Activated CD8-positive, alpha-beta memory T cell treated with anti-CD3 and anti-CD28 coated beads, Interleukin-2, amount 10 ng/mL, durations not matched to agents 7 days and 5 days (primary cell): ENCODE results near the gene CENPVL3. TPM values are rescaled to one million over a fixed set of nuclear protein-coding genes. Genes with fewer than 3 reads are reported as not detected.
"Not testable (repeated sequence)": the region's sequence is repeated elsewhere in the genome, so short reads cannot be mapped to it uniquely, and the experiment has no call there.

ENCODE experiments used
- ATAC-seq: fragments of 150-1000 bp; cut with Tn5 transposase; one replicate; pipeline ENCODE4 v1.10.0; 2021; ENCODE audit warnings: moderate library complexity
- CTCF ChIA-PET: fragments of 350-600 bp; sonication (Branson Sonifier 250); formaldehyde crosslinking; loops from one replicate; lab custom pipeline; 2021; ENCODE audit warnings: antibody characterized with exemption; lab: Charles Lee
- DNase-seq: peaks from one replicate; pipeline ENCODE4 v3.0.0-alpha.2; 2020
- H3K27ac Mint-ChIP-seq: one replicate; pipeline ENCODE4 v1.8.0; 2021; ENCODE audit warnings: mild to moderate bottlenecking, mixed read lengths
- H3K27me3 Mint-ChIP-seq: one replicate; pipeline ENCODE4 v1.8.0; 2021; ENCODE audit warnings: mixed read lengths
- H3K36me3 Mint-ChIP-seq: one replicate; pipeline ENCODE4 v1.8.0; 2021; ENCODE audit warnings: mild to moderate bottlenecking, mixed read lengths
- H3K4me1 Mint-ChIP-seq: one replicate; pipeline ENCODE4 v1.8.0; 2021; ENCODE audit warnings: mixed read lengths
- H3K4me3 Mint-ChIP-seq: one replicate; pipeline ENCODE4 v1.8.0; 2021; ENCODE audit warnings: mild to moderate bottlenecking, moderate library complexity, mixed read lengths
- H3K9me3 Mint-ChIP-seq: one replicate; pipeline ENCODE4 v1.8.0; 2022; ENCODE audit warnings: low read depth, mixed read lengths
- total RNA-seq, 2 experiments: library from RNA; stranded (reverse); gene quantifications; one replicate each; pipeline ENCODE4 v1.2.3, GENCODE V29; 2021

Gene CENPVL3
- total RNA-seq = not detected

DNA sequence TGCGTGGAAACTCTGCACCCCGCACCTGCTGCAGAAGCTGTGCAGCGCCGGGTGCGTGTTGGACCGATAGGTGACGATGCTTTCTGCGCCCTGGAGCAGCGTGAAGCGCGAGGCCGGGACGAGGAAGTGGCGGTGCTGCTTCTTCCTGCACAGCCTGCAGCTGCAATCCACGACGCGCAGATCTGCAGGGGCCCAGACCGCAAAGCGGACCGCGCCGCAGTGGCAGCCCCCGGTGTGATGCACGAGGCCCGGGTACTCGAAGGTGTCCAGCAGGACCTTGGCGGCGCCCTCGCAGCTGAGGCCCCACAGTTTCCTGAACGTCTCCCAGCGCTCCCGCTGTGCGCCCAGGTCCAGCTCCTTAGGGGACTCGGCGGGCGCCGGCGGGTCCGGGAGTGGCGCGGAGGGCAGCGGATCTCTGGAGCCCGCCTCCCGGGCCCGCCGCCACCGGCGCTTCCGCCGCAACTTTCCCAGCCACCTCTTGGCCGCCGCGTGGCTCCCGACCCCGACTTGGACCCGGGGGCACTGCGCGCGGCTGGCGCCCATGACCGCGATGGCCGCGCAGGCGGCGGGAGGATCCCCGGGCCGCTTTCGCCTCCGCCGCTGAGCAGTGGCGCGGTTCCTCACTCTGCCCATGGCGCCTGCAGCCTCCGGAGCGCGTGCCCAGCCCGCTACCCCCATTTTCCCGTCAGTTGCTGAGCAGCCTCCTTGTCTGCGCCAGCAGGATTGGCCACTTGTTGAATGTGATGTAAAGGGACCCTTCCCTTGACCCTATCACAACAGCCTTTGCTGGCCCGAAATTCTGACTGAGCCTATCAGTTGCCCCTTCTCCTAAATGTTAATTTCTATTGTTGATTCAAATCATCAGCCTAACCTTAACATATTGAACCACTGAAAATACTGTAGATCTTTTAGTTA lies at the start of gene CENPVL3:
Gene CENPVL3, minus strand, starts transcription at position 672 of the 915 bp plus-strand sequence. Its CDS starts 39 bp downstream, at position 633.
- H3K36me3 Mint-ChIP-seq, ATAC-seq, H3K9me3 Mint-ChIP-seq, DNase-seq, H3K4me3 Mint-ChIP-seq, CTCF ChIA-PET, H3K4me1 Mint-ChIP-seq, H3K27ac Mint-ChIP-seq: not testable (repeated sequence)
- H3K27me3 Mint-ChIP-seq = peaks cover 39% of the 10 kb centered on the region

DNA sequence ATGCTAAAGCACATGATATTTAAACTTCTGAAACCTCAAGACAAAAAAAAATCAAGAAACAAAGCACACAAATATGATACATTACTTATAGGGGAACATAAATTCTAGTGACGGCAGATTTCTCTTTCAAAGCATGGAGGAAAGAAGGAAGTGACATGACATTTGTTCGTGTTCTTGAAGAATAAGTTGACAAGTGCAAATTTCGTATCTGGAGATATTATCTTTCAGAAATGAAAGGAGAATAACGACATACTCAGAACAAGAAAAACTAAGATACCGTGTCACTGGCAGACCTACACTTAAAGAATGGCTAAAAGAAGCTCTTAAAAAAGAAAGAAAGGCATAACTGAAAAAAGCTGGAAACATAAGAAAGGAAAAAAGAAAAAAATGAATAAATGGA lies 47.3 kb upstream of the CENPVL3 start:
- DNase-seq (no peak), ATAC-seq (no peak)
- Mint-ChIP-seq H3K27ac (no peak overlapping the region), H3K4me3 (no peak overlapping the region), H3K9me3 (no peaks in the 10 kb centered on the region), H3K27me3 (peaks cover 10% of the 10 kb centered on the region), H3K4me1 (no peaks in the 10 kb centered on the region), H3K36me3 (no peaks in the 10 kb centered on the region)
- CTCF ChIA-PET = no interaction called here

DNA sequence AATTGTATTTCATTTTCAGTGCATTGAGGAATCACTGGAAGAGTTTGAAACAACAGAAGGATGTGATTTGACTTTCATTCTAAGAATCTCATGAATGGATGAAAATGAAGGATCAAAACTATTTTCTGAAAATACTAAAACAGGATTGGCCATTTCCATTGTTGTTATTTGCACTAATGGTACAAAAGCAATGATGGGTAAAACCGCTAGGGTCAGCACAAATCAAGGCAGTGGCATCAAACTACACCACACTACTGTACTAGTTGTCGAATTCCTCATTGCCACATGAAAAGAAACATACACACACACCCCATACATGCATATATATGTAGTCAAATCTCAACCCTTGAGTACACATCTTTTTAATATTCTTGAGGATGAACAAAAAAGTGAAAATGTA lies 24.7 kb upstream of the CENPVL3 start:
- Mint-ChIP-seq H3K36me3 (no peaks in the 10 kb centered on the region), H3K9me3 (no peaks in the 10 kb centered on the region), H3K4me3 (no peak overlapping the region), H3K27ac (no peak overlapping the region), H3K27me3 (peaks cover 9% of the 10 kb centered on the region), H3K4me1 (no peaks in the 10 kb centered on the region)
- CTCF ChIA-PET = no interaction called here
- DNase-seq (no peak), ATAC-seq (no peak)

DNA sequence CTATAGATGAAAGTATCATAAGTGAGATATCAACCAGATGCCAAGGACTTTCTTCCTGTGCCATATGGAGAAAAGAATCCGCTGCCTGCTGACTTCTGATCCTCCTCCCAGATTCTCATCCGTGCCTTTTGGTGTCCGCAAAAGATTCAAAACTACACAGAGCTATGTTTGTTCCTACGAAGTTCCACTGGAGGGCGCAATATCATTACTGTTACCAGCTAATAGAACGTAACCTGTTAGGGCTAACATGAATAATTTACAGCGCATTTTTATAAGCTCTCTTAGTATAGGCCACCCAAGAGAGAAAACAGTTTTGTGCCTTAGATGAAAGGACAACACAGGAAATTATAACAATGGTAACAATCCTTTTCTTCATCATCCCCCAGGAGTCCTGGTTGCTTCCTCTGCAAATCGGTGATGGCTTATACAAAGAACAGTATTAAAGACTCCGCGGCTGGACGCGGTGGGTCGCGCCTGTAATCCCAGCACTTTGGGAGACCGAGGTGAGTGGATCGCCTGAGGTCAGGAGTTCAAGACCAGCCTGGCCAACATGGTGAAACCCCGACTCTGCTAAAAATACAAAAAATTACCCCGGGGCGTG lies 22.8 kb upstream of the CENPVL3 start:
- Mint-ChIP-seq H3K27me3 (peaks cover 4% of the 10 kb centered on the region), H3K9me3 (no peaks in the 10 kb centered on the region), H3K27ac (no peak overlapping the region), H3K4me3 (no peak overlapping the region), H3K4me1 (no peaks in the 10 kb centered on the region), H3K36me3 (no peaks in the 10 kb centered on the region)
- CTCF ChIA-PET = interaction anchor here (0.9 to 1.2 kb wide), 4 partner anchors 219 to 620 kb away, joined by 3 to 6 read pairs (median 3); no protein-coding TSS in a partner anchor
- DNase-seq (no peak), ATAC-seq (no peak)

DNA sequence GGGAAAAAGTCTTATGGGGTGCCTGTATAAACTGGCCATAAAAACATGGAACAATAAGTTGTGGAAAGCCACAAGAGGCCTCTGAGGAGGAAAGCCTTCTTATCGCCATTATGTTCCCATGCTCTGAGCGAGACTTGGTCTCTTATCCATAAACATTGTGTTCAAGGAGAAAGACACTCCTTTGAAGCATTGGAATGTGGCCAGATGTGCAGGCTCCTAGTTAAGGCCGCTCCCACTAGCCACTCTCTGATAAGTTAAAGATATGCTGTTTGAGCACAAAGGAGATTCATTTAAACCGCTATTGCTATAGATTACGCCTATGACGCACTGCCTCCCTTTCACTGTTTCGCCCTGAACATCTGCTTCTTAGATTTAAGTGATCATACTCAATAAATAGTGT lies 17.8 kb upstream of the CENPVL3 start:
- H3K9me3 Mint-ChIP-seq, H3K27ac Mint-ChIP-seq, DNase-seq, H3K27me3 Mint-ChIP-seq, H3K36me3 Mint-ChIP-seq, ATAC-seq, H3K4me1 Mint-ChIP-seq, H3K4me3 Mint-ChIP-seq, CTCF ChIA-PET: not testable (repeated sequence)

DNA sequence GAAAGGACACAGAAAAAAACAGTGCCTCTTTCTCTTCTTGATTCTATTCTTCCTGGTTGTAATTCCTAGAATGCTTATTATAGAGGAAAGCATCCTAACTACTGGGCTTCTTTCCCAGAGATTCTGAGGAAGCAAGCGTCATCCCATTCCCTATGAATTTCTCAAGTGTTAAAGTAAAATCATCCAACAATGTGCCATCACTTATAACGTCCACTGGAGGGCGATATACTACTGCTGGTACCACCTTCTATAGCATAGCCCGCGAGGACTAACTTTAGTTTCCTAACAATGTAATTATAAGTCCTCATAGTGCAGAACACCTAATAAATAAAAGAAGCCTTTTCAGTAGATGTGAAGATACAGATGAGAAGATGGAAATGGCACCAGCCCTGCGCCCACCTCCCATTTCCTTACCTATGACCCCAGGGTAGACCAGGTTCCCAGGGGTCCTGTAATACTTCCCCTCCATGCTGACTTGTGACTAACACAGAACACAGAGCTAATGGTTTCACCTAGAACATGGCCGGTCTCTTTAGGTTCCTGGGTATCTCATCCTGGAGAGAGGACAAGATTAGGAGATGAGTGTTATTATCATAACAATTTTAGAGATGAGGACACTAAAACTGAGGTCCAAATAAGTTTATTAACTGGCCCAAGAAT lies 4.2 kb downstream of the CENPVL3 start:
- CTCF ChIA-PET = interaction anchor here (0.5 kb wide), 1 partner anchor 647 kb away, joined by 3 read pairs; no protein-coding TSS in a partner anchor
- H3K36me3 Mint-ChIP-seq = no peaks in the 10 kb centered on the region
- no peak for ATAC-seq

DNA sequence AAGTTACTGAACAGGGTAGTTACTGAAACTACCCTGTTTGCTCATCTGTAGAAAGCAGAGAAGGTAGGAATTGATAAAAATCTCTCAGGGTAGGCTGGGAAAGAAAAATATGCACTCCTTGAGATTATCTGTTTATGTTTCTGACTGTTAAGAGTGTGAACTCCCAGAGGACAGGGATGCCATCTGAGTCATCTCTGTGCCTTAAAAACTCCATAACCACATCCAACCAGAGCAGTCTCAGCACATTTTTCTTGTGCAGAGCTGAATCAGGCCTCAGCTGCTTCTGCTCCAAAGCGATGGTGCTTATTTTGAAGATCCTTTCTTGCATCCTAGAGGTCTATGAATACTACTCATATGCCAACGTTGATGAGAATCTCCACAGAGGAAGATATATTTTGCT lies 9.9 kb downstream of the CENPVL3 start:
- Mint-ChIP-seq H3K27me3 (peaks cover 5% of the 10 kb centered on the region), H3K4me1 (peaks cover 4% of the 10 kb centered on the region), H3K27ac (no peak overlapping the region), H3K4me3 (no peak overlapping the region), H3K36me3 (no peaks in the 10 kb centered on the region), H3K9me3 (no peaks in the 10 kb centered on the region)
- ATAC-seq (no peak), DNase-seq (no peak)
- CTCF ChIA-PET = no interaction called here

More for the DNA sequence above, 4.2 kb downstream of the CENPVL3 start:
- peaks cover 24% of the 10 kb centered on the region for H3K27me3 Mint-ChIP-seq
- no peak for DNase-seq
- H3K4me3 Mint-ChIP-seq = no peak overlapping the region
- no peaks in the 10 kb centered on the region for H3K4me1 Mint-ChIP-seq
- H3K27ac Mint-ChIP-seq = no peak overlapping the region
- H3K9me3 Mint-ChIP-seq = no peaks in the 10 kb centered on the region

DNA sequence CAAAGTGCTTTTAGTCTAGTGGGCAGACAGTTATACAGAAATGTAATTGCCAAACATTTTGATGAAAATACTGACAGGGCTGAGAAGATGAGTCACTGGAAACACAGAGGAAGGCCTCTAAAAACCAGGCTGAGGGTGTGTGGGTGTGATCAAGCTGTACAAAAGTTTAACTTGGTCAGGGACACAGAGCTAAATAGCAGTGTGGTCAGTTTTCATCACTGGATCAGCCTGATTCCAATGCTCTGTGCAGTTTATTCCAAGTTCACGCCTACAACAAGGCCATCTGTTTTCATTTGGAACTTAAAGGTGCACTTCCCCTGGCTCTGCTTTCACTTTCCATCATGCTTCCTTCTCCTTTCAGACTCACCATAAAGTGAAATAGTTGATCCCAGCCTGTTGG lies 10.6 kb downstream of the CENPVL3 start:
- Mint-ChIP-seq H3K27ac (no peak overlapping the region), H3K9me3 (no peaks in the 10 kb centered on the region), H3K4me1 (peaks cover 4% of the 10 kb centered on the region), H3K4me3 (no peak overlapping the region), H3K36me3 (no peaks in the 10 kb centered on the region), H3K27me3 (peaks cover 4% of the 10 kb centered on the region)
- no peak for DNase-seq
- CTCF ChIA-PET = no interaction called here
- ATAC-seq = no peak

DNA sequence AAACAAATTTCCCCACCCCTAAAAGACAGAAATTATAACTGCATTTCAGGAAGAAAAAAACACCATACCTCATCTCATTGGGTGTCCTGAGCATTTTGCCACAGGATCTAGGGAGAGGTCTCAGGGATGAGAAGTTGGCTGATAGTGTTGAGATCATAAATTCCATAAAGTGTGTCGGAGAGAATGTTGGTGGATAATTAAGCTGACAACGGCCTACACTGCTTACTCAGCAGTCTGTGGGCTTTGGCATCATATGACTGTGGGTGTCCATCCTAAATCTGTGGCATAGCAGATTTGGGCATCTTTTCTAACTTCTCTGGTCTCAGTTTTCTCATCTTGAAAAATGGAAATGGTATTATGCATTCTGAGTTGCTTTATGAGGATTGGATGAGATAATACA lies 12.3 kb downstream of the CENPVL3 start:
- CTCF ChIA-PET = no interaction called here
- Mint-ChIP-seq H3K9me3 (no peaks in the 10 kb centered on the region), H3K4me1 (peaks cover 4% of the 10 kb centered on the region), H3K36me3 (no peaks in the 10 kb centered on the region), H3K4me3 (no peak overlapping the region), H3K27me3 (peaks cover 2% of the 10 kb centered on the region), H3K27ac (no peak overlapping the region)
- no peak for DNase-seq
- no peak for ATAC-seq

DNA sequence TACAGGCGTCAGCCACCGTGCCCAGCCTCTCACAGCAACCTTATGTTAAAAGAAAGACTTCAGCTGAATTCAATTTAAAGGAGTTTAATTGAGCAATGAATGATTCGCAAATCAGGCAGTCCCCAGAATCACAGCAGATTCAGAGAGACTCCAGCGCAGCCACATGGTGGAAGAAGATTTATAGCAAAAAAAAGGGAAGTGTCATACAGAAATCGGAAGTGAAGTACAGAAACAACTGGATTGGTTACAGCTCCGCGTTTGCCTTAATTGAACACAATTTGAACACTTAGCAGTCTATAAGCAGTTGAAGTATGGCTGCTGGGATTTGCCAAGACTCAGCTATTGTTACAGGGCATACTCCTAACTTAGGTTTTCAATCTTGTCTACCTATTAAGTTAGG lies 19.8 kb downstream of the CENPVL3 start:
- Mint-ChIP-seq H3K4me1 (no peaks in the 10 kb centered on the region), H3K4me3 (no peak overlapping the region), H3K9me3 (no peaks in the 10 kb centered on the region), H3K27me3 (peaks cover 11% of the 10 kb centered on the region), H3K27ac (no peak overlapping the region), H3K36me3 (no peaks in the 10 kb centered on the region)
- DNase-seq (no peak), ATAC-seq (no peak)
- CTCF ChIA-PET = no interaction called here

DNA sequence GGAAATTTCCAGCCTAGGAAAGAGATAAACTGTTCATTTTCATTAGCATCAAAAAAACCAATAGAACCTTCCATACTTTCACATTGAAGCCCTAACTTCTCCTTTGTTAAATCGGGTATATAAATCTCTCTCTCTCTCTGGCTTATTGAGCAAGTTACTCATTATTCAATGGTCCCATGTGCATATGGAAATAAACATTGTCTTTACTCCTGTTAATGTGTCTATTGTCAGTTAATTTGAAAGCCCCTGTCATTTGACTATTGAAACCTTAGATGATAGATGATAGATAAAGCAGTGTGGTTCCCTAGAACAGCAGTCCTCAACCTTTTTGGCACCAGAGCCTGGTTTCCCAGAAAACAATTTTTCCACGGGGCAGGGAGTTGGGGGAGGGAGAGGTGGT lies 46.8 kb downstream of the CENPVL3 start:
- no peak overlapping the region for H3K27ac Mint-ChIP-seq
- DNase-seq = no peak
- no peaks in the 10 kb centered on the region for H3K4me1 Mint-ChIP-seq
- no peak for ATAC-seq
- no peaks in the 10 kb centered on the region for H3K36me3 Mint-ChIP-seq
- no peaks in the 10 kb centered on the region for H3K27me3 Mint-ChIP-seq
- H3K4me3 Mint-ChIP-seq = no peak overlapping the region
- CTCF ChIA-PET = no interaction called here
- no peaks in the 10 kb centered on the region for H3K9me3 Mint-ChIP-seq

DNA sequence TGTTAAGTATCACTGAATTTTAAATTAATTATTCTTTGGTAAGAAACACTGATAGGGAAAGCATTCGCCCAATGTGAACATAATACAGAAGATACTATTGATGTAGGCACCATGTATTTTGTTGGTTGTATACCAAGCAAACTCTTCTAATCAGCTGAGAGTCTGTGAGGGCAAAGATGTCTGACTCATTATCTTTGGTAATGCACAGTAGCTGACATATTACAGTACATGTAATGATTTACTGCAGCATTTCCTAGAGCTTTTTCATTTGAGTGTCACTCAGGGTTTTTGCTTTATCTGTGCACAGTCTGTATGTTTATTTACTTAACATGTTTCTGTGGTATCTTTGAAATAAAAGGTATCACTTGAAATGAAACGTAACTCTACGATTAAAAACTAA lies 49.2 kb downstream of the CENPVL3 start:
- H3K27ac Mint-ChIP-seq = no peak overlapping the region
- no peak overlapping the region for H3K4me3 Mint-ChIP-seq
- ATAC-seq = no peak
- H3K27me3 Mint-ChIP-seq = no peaks in the 10 kb centered on the region
- no peaks in the 10 kb centered on the region for H3K36me3 Mint-ChIP-seq
- H3K4me1 Mint-ChIP-seq = no peaks in the 10 kb centered on the region
- no peak for DNase-seq
- CTCF ChIA-PET = no interaction called here
- no peaks in the 10 kb centered on the region for H3K9me3 Mint-ChIP-seq

DNA sequence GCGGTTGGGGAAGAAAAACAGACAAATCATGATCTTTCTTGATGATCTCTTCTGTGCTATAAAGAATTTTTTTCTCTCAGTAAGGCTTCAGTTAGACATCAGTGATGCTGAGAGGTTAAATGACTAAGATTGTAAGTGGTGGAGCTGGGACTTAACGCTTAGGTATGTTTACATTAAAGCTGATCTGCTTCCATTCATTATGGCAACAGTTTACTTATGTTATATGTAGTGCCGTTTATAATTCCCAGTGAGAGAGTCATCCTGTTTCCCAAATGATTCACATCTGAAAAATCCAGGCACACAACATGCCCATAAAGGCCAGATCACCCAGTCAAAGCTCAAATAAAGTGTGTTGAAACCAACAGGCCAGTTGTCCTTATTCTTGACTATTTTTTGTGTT lies 50.1 kb downstream of the CENPVL3 start:
- ATAC-seq (no peak), DNase-seq (no peak)
- Mint-ChIP-seq H3K4me3 (no peak overlapping the region), H3K9me3 (no peaks in the 10 kb centered on the region), H3K27ac (no peak overlapping the region), H3K27me3 (no peaks in the 10 kb centered on the region), H3K36me3 (no peaks in the 10 kb centered on the region), H3K4me1 (no peaks in the 10 kb centered on the region)
- CTCF ChIA-PET = no interaction called here
